Gastrocnemius medialis (tissue), 4 donors: Measurements from ENCODE around the gene SHISAL1. TPM values are rescaled to one million over a fixed set of nuclear protein-coding genes. Genes with fewer than 3 reads are reported as not detected.

ENCODE experiments used
- ATAC-seq, 2 donors: fragments of 150-250 bp; one replicate each; pipeline ENCODE4 v1.9.1; 2016
- DNase-seq, 2 donors: peaks; one replicate each; pipeline ENCODE4 v3.0.0-alpha.2; 2019
- H3K27ac ChIP-seq, 4 donors: fragments of 200-600 bp; sonication (generic); 1 replicate in 1 of 4; 2 replicates in 3 of 4; pipeline ENCODE4 v1.5.1; 2016 to 2018; ENCODE audit warnings: mild to moderate bottlenecking in 2 of 4, moderate library complexity in 1 of 4
- H3K27me3 ChIP-seq, 3 donors: fragments of 200-600 bp; sonication (generic) in 2 of 3; 1 replicate in 1 of 3; 2 replicates in 2 of 3; pipeline versions ENCODE4 v1.5.1 to v1.6.0; 2016 to 2019; ENCODE audit warnings: mild to moderate bottlenecking in 1 of 3, moderate library complexity in 1 of 3
- H3K36me3 ChIP-seq, 2 donors: fragments of 200-600 bp; sonication (generic) in 1 of 2; one replicate each; pipeline ENCODE4 v1.5.1; 2017 to 2018
- H3K4me1 ChIP-seq, 2 donors: fragments of 200-600 bp; sonication (generic) in 1 of 2; one replicate each; pipeline ENCODE4 v1.5.1; 2016 to 2017; ENCODE audit warnings: mild to moderate bottlenecking in 2 of 2
- H3K4me3 ChIP-seq, 4 donors: fragments of 200-600 bp; sonication (generic) in 3 of 4; 1 replicate in 1 of 4; 2 replicates in 3 of 4; pipeline ENCODE4 v1.5.1; 2016 to 2019; ENCODE audit warnings: mild to moderate bottlenecking in 2 of 4
- H3K9me3 ChIP-seq, 3 donors: fragments of 200-600 bp; sonication (generic) in 2 of 3; 1 replicate in 1 of 3; 2 replicates in 2 of 3; pipeline ENCODE4 v1.5.1; 2016 to 2019
- CTCF ChIP-seq, 5 experiments: fragments of 450-650 bp in 3 of 5; fragments of 200-600 bp in 2 of 5; sonication (generic) in 2 of 5; IDR thresholded peaks in 4 of 5; conservative IDR thresholded peaks in 1 of 5; 1 replicate in 4 of 5; 2 replicates in 1 of 5; pipeline ENCODE4 v1.5.1; 2016 to 2019; ENCODE audit warnings: antibody characterized with exemption in 5 of 5, mild to moderate bottlenecking in 3 of 5, moderate library complexity in 3 of 5
- POLR2A ChIP-seq, 2 donors: fragments of 450-650 bp; IDR thresholded peaks; one replicate each; pipeline ENCODE4 v1.6.1; 2017; ENCODE audit warnings: antibody characterized with exemption in 2 of 2, mild to moderate bottlenecking in 2 of 2, moderate library complexity in 2 of 2
- in situ Hi-C, 4 donors: fragments of 200-750 bp; cut with MboI; loops; one replicate each; pipeline versions ENCODE4 v1.15.0 to v1.8.0; 2017; ENCODE audit warnings: low sequenced_read_pairs in 4 of 4
- intact Hi-C: fragments of 100-400 bp; cut with DNase I; formaldehyde crosslinking; loops from one replicate; pipeline ENCODE4 v1.15.1; 2023; ENCODE audit warnings: low total_unique reads
- total RNA-seq, 4 donors: library from RNA; depleted of rRNA; stranded (reverse); fragments of >200 nt; gene quantifications; one replicate each; pipeline versions ENCODE4 v1.1.0 to v1.2.3, GENCODE V29; 2016

SHISAL1 gene
- total RNA-seq, 4 donors from 2014 or later, result 0.03 to 0.10 TPM; not detected in 2

DNA sequence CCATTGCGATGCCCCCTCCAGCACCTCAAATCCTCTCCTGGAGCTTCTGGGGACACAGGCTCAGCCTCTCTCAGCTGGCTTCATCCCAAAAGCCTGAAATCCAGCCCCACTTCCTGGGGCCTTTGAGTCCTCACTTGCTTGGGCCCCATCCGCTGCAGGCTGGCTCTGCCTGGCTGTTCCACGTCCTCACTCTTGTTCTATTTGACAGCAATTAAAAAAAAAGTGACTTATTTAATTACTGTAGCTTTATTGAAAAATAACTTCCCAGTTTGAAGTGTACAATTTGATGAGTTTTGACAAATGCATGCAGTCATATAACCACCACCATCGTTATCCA is 104.8 kb downstream of the SHISAL1 start:
- no peaks in the 10 kb centered on the region for H3K36me3 ChIP-seq
- intact Hi-C loops, result no loop called here
- H3K27ac ChIP-seq, result no peak overlapping the region
- no peaks in the 10 kb centered on the region for H3K27me3 ChIP-seq
- ATAC-seq, result no peak
- in situ Hi-C loops, result no loop called here
- DNase-seq, result no peak
- H3K4me1 ChIP-seq, result peaks cover 8 to 10% of the 10 kb centered on the region in 2 donors
- TF ChIP-seq POLR2A (IDR thresholded peaks at IDR 0.05), result no peak
- TF ChIP-seq CTCF (IDR thresholded peaks at IDR 0.05 in 4 of 5, conservative IDR thresholded peaks at IDR 0.05 in 1 of 5), result no peak
- H3K9me3 ChIP-seq, result no peaks in the 10 kb centered on the region
- no peak overlapping the region for H3K4me3 ChIP-seq

DNA sequence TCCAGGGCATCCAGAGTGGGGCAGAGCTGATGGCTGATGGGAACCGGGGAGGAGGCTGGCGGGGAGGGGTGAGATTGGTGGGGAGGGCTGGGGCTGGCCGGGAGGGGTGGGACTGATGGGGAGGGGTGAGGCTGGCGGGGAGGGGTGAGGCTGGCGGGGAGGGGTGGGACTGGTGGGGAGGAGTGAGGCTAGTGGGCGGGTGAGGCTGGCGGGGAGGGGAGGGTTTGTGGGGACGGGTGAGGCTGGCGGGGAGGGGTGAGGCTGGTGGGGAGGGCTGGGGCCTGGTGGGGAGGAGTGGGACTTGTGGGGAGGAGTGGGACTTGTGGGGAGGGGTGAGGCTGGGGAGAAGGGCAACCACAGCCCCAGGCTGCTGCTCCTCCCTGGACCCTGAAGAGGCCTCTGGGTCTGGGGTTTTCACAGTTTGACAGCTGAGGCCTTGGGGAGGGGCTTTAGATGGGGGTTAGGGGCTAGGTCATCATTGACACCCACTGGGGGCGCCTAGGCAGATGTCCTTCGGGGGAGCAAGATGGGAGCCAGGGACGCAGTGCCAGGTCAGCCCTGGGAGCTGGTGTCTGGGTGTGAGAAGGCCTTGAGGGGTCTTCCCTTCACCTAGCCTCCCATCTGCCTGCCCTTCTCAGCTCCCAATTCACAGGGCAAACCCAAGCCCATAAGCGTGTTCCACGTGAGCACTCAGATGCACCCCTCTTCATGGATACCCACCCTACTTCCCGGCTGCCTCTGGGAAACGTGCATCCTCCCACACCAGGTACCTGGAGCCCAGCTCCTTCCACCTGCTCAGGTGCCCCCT is 105.4 kb downstream of the SHISAL1 start:
- H3K27me3 ChIP-seq, result no peaks in the 10 kb centered on the region
- H3K27ac ChIP-seq, result no peak overlapping the region
- TF ChIP-seq CTCF (IDR thresholded peaks at IDR 0.05 in 4 of 5, conservative IDR thresholded peaks at IDR 0.05 in 1 of 5), result no peak
- no peak for TF ChIP-seq POLR2A (IDR thresholded peaks at IDR 0.05)
- ATAC-seq, result no peak
- no peaks in the 10 kb centered on the region for H3K9me3 ChIP-seq
- intact Hi-C loops, result no loop called here
- peaks cover 2 to 6% of the 10 kb centered on the region in 2 donors for H3K4me1 ChIP-seq
- DNase-seq, result no peak
- in situ Hi-C loops, result no loop called here
- H3K4me3 ChIP-seq, result no peak overlapping the region
- H3K36me3 ChIP-seq, result no peaks in the 10 kb centered on the region

DNA sequence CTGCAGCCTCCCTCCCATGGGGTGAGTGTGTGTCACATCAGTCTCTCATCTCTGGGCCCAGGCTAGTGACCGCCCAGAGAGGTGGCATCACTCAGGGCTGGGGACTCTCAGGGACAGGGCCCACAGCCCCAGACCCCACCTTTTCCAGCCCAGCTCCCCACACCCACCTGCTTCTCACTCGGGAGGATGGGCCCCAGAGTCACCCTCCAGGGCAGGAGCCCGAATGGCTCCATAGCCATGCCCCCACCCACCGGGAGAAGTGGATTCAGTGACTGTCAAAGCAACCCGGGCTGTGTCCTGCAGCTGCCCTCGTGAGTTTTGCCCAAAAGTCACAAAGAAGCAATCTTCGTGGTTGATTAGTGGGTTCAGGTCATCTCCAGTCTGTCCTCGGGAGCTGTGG is 106.1 kb downstream of the SHISAL1 start:
- Histone ChIP-seq H3K27ac (no peak overlapping the region), H3K4me3 (no peak overlapping the region), H3K4me1 (no peaks in the 10 kb centered on the region), H3K27me3 (no peaks in the 10 kb centered on the region), H3K9me3 (no peaks in the 10 kb centered on the region), H3K36me3 (no peaks in the 10 kb centered on the region)
- DNase-seq (no peak), ATAC-seq (no peak)
- in situ Hi-C loops (no loop called here), intact Hi-C loops (no loop called here)
- TF ChIP-seq POLR2A (IDR thresholded peaks at IDR 0.05), result no peak
- TF ChIP-seq CTCF (IDR thresholded peaks at IDR 0.05 in 4 of 5, conservative IDR thresholded peaks at IDR 0.05 in 1 of 5), result no peak

DNA sequence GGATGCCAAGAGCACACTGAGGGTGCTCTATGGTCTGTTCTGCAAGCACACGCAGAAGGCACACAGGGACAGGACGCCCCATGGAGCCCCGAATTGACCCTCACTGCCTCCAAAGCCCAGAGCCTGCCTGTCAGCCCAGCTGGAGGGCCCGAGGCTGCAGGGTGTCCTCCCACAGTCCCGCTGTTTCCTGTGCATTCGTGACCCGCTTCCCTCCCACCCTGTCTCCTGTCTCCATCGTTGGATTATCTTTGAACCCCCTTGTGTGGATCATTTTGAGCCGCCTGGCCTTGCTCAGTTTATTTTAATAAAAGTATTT is 106.5 kb downstream of the SHISAL1 start:
- intact Hi-C loops (no loop called here), in situ Hi-C loops (no loop called here)
- H3K27me3 ChIP-seq, result no peaks in the 10 kb centered on the region
- H3K9me3 ChIP-seq, result no peaks in the 10 kb centered on the region
- DNase-seq, result no peak
- no peak for ATAC-seq
- no peaks in the 10 kb centered on the region for H3K4me1 ChIP-seq
- no peaks in the 10 kb centered on the region for H3K36me3 ChIP-seq
- TF ChIP-seq CTCF (IDR thresholded peaks at IDR 0.05 in 4 of 5, conservative IDR thresholded peaks at IDR 0.05 in 1 of 5) (no peak), POLR2A (IDR thresholded peaks at IDR 0.05) (no peak)
- no peak overlapping the region for H3K4me3 ChIP-seq
- H3K27ac ChIP-seq, result no peak overlapping the region
